Fibroblast of pulmonary artery (primary cell): ENCODE measurements around the gene B3GALT5.
"Not testable (repeated sequence)": the region's sequence is repeated elsewhere in the genome, so short reads cannot be mapped to it uniquely, and the experiment has no call there.

Experiments used
- DNase-seq: peaks from one replicate; pipeline ENCODE4 v3.0.0-alpha.2; 2010; ENCODE audit warnings: low read depth
- H3K4me3 ChIP-seq: replicated peaks from 2 replicates; pipeline ENCODE4 v1.5.1; 2011; ENCODE audit warnings: low read depth, mild to moderate bottlenecking, control low read depth, low read length, moderate library complexity
- CTCF ChIP-seq: IDR thresholded peaks from 2 replicates; pipeline ENCODE4 v1.5.1; 2011; ENCODE audit warnings: mild to moderate bottlenecking, control low read depth, low read length, inconsistent platforms; ENCODE audit errors: missing control alignments

The B3GALT5 gene

GRCh38 chr21:39579734-39580332, 32.9 kb upstream of the B3GALT5 start:
- DNase-seq: no peak
- no peak for TF ChIP-seq CTCF
- no peak overlapping the region for H3K4me3 ChIP-seq

DNA sequence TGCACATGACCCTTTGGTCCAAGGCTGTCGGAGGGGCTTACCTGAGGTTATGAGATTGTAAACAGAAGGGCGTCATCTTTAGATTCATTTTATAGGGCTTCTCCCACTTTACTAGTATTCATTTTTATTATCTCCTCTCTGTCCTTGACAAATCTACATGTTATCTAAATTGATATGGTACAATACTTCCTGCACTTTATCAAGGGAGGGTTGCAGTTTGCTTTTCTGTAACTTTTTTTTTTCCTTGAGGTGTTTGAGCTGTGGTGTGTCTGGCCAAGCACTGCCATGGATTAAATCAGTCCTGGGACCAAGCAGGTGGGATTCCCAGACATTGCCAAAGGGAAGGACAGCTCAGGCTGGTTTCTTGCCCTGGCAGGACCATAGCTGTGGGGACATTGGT, 32.0 kb upstream of the B3GALT5 start:
- H3K4me3 ChIP-seq: no peak overlapping the region
- no peak for DNase-seq
- TF ChIP-seq CTCF: no peak

GRCh38 chr21:39581414-39581813, 31.3 kb upstream of the B3GALT5 start:
- no peak overlapping the region for H3K4me3 ChIP-seq
- no peak for DNase-seq
- TF ChIP-seq CTCF: no peak

DNA sequence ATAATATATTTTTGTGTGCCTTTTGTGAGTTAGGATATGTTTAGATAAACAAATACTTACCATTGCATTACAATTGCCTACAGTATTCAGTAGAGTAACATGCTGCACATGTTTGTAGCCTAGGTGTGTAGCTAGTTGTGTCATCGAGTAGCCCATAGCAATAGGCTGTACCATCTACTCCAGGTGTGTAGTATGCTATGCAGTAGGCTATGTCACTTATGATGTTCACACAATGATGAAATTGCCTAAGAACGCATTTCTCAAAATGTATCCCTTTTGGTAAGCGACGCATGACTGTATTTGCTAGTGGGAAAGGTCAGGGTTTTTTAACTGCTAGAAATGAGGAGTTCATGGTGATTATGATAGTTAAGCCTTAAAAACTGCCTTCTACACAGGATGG, 30.0 kb upstream of the B3GALT5 start:
- no peak for TF ChIP-seq CTCF
- H3K4me3 ChIP-seq: no peak overlapping the region
- no peak for DNase-seq

GRCh38 chr21:39583586-39583985, 29.2 kb upstream of the B3GALT5 start:
- not testable (repeated sequence) for DNase-seq, H3K4me3 ChIP-seq

DNA sequence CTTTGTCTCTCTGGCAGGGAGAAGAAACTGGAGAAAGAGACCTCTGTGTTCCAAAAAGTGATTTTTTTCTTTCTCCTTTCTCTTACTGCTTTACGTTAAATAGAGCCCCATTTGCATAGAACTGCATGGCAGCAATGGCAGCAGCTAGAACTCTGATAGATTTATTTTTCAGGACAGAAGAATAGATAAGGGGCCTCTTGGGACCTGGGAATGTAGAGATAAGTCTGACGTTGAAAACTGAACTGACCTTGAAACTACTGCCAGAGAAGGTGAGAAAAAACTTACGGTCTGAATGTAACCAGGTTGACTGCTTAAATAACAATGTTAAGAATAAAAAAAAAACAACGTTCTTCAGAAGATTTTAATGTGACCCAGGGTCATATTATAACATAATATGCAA, 25.4 kb upstream of the B3GALT5 start:
- no peak for TF ChIP-seq CTCF
- H3K4me3 ChIP-seq: no peak overlapping the region
- DNase-seq: no peak

GRCh38 chr21:39588884-39589283, 23.9 kb upstream of the B3GALT5 start:
- DNase-seq: no peak
- no peak for TF ChIP-seq CTCF
- H3K4me3 ChIP-seq: no peak overlapping the region

DNA sequence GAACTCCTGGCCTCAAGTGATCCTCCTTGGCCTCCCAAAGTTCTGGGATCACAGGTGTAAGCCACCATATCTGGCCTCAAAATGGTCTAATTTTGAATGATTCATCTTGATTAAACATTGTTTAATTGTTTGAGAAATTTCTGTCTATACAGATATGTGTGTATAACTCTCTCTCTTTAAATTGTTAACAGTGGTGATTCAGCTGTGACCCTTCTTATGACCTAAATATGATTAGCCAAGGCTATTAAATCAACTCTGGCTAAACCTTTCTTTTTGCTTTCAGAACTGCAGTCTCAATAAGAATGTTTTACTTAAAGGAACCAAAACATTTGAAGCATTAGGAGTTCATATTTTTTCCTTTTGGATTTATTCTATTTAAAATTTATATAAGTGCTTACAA, 19.2 kb upstream of the B3GALT5 start:
- no peak overlapping the region for H3K4me3 ChIP-seq
- no peak for DNase-seq
- TF ChIP-seq CTCF: no peak
